ENCODE data around the gene KAT14. TPM values are rescaled to one million over a fixed set of nuclear protein-coding genes. Genes with fewer than 3 reads are reported as not detected.
"Not testable (repeated sequence)": the region's sequence is repeated elsewhere in the genome, so short reads cannot be mapped to it uniquely, and the experiment has no call there.

KAT14 gene
- total RNA-seq, 4 donors from 2014 or later: 6.5 to 11.8 (median 9.8) TPM

DNA sequence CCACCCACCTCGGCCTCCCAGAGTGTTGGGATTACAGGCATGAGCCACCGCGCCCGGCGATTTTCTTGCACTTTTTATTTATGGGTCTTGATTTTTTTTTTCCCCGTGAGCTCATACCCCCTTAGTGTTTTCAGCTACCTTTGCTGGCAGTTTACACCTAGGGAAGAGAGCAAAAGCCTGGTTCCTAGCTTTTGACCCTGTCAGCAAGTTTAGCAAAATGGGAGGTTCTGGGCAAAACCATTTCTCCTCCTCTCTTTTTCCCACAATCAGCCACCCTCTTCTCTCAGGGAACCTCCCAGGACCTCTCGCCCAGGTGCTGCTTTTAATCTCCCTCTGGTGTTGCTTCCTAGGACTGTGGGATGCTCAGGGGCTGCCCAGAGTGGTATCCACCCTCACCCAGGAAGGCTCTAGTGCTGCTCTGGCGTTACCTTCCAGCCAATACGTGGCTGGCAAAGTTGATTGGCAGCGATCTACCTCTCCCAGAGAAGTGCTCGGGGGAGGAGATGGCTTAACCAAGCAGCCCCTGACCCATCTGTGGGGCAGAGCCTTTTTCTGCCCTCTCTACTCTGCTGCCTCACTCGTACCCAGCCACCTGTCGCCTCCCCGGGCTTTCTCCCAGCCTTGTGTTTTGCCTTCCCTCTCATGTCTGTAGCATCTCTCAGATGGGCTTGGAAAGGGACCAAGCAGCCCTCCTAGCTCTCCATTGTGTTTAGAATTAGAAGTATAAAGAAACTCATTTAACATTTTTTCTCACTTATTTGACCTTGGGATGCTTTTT lies 37.4 kb downstream of the KAT14 start:
- intact Hi-C loops (cut with DNase I): no loop called here
- 95 to 96% methylated on average over 9 to 14 of the region's 14 CpGs for WGBS, 2 donors
- H3K4me1 ChIP-seq: no peaks in the 10 kb centered on the region
- no peak overlapping the region for H3K4me3 ChIP-seq
- TF ChIP-seq, protein P1, sequence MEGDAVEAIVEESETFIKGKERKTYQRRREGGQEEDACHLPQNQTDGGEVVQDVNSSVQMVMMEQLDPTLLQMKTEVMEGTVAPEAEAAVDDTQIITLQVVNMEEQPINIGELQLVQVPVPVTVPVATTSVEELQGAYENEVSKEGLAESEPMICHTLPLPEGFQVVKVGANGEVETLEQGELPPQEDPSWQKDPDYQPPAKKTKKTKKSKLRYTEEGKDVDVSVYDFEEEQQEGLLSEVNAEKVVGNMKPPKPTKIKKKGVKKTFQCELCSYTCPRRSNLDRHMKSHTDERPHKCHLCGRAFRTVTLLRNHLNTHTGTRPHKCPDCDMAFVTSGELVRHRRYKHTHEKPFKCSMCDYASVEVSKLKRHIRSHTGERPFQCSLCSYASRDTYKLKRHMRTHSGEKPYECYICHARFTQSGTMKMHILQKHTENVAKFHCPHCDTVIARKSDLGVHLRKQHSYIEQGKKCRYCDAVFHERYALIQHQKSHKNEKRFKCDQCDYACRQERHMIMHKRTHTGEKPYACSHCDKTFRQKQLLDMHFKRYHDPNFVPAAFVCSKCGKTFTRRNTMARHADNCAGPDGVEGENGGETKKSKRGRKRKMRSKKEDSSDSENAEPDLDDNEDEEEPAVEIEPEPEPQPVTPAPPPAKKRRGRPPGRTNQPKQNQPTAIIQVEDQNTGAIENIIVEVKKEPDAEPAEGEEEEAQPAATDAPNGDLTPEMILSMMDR (IDR thresholded peaks at IDR 0.05): no peak
- TF ChIP-seq POLR2A (IDR thresholded peaks at IDR 0.05): no peak
- no peaks in the 10 kb centered on the region for H3K27me3 ChIP-seq
- peaks cover 0 to 5% (median 0%) of the 10 kb centered on the region in 3 donors for H3K9me3 ChIP-seq
- DNase-seq: no peak
- H3K27ac ChIP-seq: no peak overlapping the region
- peaks cover 0 to 63% (median 0%) of the 10 kb centered on the region in 3 donors for H3K36me3 ChIP-seq

- no peaks in the 10 kb centered on the region for H3K4me1 ChIP-seq
- TF ChIP-seq, protein P1 (IDR thresholded peaks at IDR 0.05): no peak
- no peak for TF ChIP-seq POLR2A (IDR thresholded peaks at IDR 0.05)
- intact Hi-C loops (cut with DNase I): no loop called here
- H3K27me3 ChIP-seq: no peaks in the 10 kb centered on the region
- H3K9me3 ChIP-seq: peaks cover 0 to 9% (median 0%) of the 10 kb centered on the region in 3 donors
- no peak for DNase-seq
- H3K36me3 ChIP-seq: peaks cover 0 to 67% (median 0%) of the 10 kb centered on the region in 3 donors
- no peak overlapping the region for H3K27ac ChIP-seq
- no peak overlapping the region for H3K4me3 ChIP-seq
- WGBS, 2 donors: 90 to 92% methylated on average over 8 of the region's 8 CpGs
These were observed 38.7 kb downstream of the KAT14 start for GRCh38 chr20:18176318-18176785.

GRCh38 chr20:18180366-18180765 lies 42.7 kb downstream of the KAT14 start:
- H3K4me3 ChIP-seq; DNase-seq; H3K27ac ChIP-seq; intact Hi-C loops (cut with DNase I); H3K9me3 ChIP-seq; H3K27me3 ChIP-seq: not testable (repeated sequence)
- Histone ChIP-seq H3K4me1 (peaks cover 0 to 14% (median 0%) of the 10 kb centered on the region in 3 donors), H3K36me3 (peaks cover 0 to 88% (median 5%) of the 10 kb centered on the region in 3 donors)

DNA sequence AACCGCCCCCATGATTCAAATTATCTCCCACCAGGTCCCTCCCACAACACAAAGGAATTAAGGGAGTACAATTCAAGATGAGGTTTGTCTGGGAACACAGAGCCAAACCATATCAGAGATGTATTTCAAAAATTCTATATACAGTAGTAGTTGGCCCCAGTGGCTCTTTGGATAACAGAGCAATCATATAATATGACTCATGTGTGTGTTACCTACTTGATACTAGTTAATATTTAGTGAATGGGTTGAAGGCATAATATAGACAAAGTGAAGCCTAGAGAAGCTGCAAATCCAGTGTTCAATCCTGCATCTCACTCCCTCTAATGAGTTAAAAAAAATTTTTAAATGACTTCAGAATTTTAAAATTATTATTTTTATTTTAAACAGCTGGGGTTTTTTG lies 43.2 kb downstream of the KAT14 start:
- Histone ChIP-seq H3K4me3 (no peak overlapping the region), H3K9me3 (peaks cover 0 to 9% (median 0%) of the 10 kb centered on the region in 3 donors), H3K27me3 (no peaks in the 10 kb centered on the region), H3K4me1 (peaks cover 0 to 15% (median 0%) of the 10 kb centered on the region in 3 donors), H3K36me3 (peaks cover 0 to 88% (median 5%) of the 10 kb centered on the region in 3 donors), H3K27ac (no peak overlapping the region)
- intact Hi-C loops (cut with DNase I): no loop called here
- TF ChIP-seq, protein P1 (IDR thresholded peaks at IDR 0.05): no peak
- TF ChIP-seq POLR2A (IDR thresholded peaks at IDR 0.05): no peak
- no peak for DNase-seq
- WGBS, 2 donors: 50 to 92% methylated on average over 1 of the region's 1 CpG

DNA sequence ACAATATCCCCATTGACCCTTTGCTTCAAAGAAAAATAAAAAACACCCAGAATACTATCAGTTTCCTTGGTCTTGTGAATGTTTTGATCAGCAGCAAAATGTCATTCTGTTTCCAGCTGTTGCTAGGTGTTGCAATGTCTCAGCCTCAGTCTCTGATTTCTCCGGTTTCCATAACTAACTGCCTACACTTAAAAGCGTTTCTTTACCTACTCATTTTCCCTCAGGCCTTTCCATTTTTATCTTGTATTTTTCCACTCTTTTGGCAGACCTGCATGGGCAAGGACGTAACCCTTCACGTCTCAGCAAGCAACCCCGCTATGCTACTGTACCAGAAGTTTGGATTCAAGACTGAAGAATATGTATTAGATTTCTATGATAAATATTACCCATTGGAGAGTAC lies 49.4 kb downstream of the KAT14 start:
- peaks cover 0 to 38% (median 0%) of the 10 kb centered on the region in 3 donors for H3K4me1 ChIP-seq
- H3K4me3 ChIP-seq: no peak overlapping the region
- peaks cover 0 to 91% (median 5%) of the 10 kb centered on the region in 3 donors for H3K36me3 ChIP-seq
- DNase-seq: no peak
- no peaks in the 10 kb centered on the region for H3K27me3 ChIP-seq
- H3K27ac ChIP-seq: peak overlapping the region; percentile 24 to 61 (median 55)
- H3K9me3 ChIP-seq: no peaks in the 10 kb centered on the region
- no peak for TF ChIP-seq POLR2A (IDR thresholded peaks at IDR 0.05)
- TF ChIP-seq, protein P1 (IDR thresholded peaks at IDR 0.05): no peak
- intact Hi-C loops (cut with DNase I): no loop called here
- 51 to 57% methylated on average over 5 of the region's 5 CpGs for WGBS, 2 donors
